Measurements from ENCODE around the gene FAU. TPM values are rescaled to one million over a fixed set of nuclear protein-coding genes. Genes with fewer than 3 reads are reported as not detected.

The FAU gene
- total and polyA plus RNA-seq, 2 of the 13 experiments (the other 11 are each of a cell fraction or from before 2014, with no cell fraction given) = 374 to 869 TPM

- TF ChIP-seq ZNF230 (CRISPR knock-in tag; IDR thresholded peaks at IDR 0.05) = no peak
Observed at GRCh38 chr11:65160643-65161042, 38.7 kb upstream of the FAU start (continued).

GRCh38 chr11:65159012-65159411 lies 37.1 kb upstream of the FAU start:
- FAIRE-seq (no peak), DNase-seq (ENCODE audit: low spot score) (no peak), ATAC-seq (no peak)
- whole genome bisulfite sequencing (ENCODE audit: low lambda C conversion rate) = 59% methylated on average over 5 of the region's 5 CpGs
- H4K20me1 ChIP-seq (ENCODE audit: insufficient read depth, low read length) = no peaks in the 10 kb centered on the region
- H3K27ac ChIP-seq (ENCODE audit: extremely low read length, insufficient read depth, low read length) = no peak overlapping the region
- in situ Hi-C loops (cut with HindIII; ENCODE audit: extremely low pct_ligation_motif_present, low pct_unique_long_range_greater_than_20kb) = no loop called here
- CTCF ChIA-PET (ENCODE audit: low intra/inter-chr PET ratio, low total read pairs) = no interaction called here
- H3K4me1 ChIP-seq (ENCODE audit: insufficient read depth, low read length) = peaks cover 11% of the 10 kb centered on the region
- no peak overlapping the region for H3K9ac ChIP-seq (ENCODE audit: insufficient read depth, low read depth, low read length)
- H3K27me3 ChIP-seq (ENCODE audit: control insufficient read depth in 1 of 2, insufficient read depth in 2 of 2, low read length in 2 of 2) = no peaks in the 10 kb centered on the region
- POLR2A ChIA-PET = no interaction called here
- no peaks in the 10 kb centered on the region for H3K9me3 ChIP-seq (ENCODE audit: low read length)
- no TSS peak for BruUV-seq (replicated peaks)
- H3K36me3 ChIP-seq (replicated peaks in 1 of 2; ENCODE audit: control insufficient read depth in 1 of 2, insufficient read depth in 2 of 2, low read length in 2 of 2) = no peaks in the 10 kb centered on the region
- TF ChIP-seq, protein P1, sequence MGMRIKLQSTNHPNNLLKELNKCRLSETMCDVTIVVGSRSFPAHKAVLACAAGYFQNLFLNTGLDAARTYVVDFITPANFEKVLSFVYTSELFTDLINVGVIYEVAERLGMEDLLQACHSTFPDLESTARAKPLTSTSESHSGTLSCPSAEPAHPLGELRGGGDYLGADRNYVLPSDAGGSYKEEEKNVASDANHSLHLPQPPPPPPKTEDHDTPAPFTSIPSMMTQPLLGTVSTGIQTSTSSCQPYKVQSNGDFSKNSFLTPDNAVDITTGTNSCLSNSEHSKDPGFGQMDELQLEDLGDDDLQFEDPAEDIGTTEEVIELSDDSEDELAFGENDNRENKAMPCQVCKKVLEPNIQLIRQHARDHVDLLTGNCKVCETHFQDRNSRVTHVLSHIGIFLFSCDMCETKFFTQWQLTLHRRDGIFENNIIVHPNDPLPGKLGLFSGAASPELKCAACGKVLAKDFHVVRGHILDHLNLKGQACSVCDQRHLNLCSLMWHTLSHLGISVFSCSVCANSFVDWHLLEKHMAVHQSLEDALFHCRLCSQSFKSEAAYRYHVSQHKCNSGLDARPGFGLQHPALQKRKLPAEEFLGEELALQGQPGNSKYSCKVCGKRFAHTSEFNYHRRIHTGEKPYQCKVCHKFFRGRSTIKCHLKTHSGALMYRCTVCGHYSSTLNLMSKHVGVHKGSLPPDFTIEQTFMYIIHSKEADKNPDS (CRISPR knock-in tag; IDR thresholded peaks at IDR 0.05) = no peak
- no peak overlapping the region for H3K4me3 ChIP-seq (replicated peaks in 1 of 3; ENCODE audit: insufficient read depth in 1 of 3, low read depth in 2 of 3, low read length in 3 of 3)
- no peaks in the 10 kb centered on the region for H3K79me2 ChIP-seq (ENCODE audit: insufficient read depth, low read length)
- intact Hi-C loops (cut with micrococcal nuclease; ENCODE audit: unreplicated experiment) = no loop called here
- no peak overlapping the region for H3K4me2 ChIP-seq (ENCODE audit: low read depth, low read length)
- H2AFZ ChIP-seq (ENCODE audit: low read length) = no peak overlapping the region

GRCh38 chr11:65157336-65157735 lies 35.4 kb upstream of the FAU start:
- H3K4me2 ChIP-seq (ENCODE audit: low read depth, low read length) = no peak overlapping the region
- no peak overlapping the region for H3K27ac ChIP-seq (ENCODE audit: extremely low read length, insufficient read depth, low read length)
- H4K20me1 ChIP-seq (ENCODE audit: insufficient read depth, low read length) = no peaks in the 10 kb centered on the region
- 54% methylated on average over 3 of the region's 3 CpGs for WGBS (ENCODE audit: low lambda C conversion rate)
- POLR2A ChIA-PET = interaction anchor here (1.8 kb wide), 1 partner anchor 22 kb away, joined by 8 read pairs; no protein-coding TSS in a partner anchor
- no peaks in the 10 kb centered on the region for H3K9me3 ChIP-seq (ENCODE audit: low read length)
- no peak overlapping the region for H3K9ac ChIP-seq (ENCODE audit: insufficient read depth, low read depth, low read length)
- H3K4me3 ChIP-seq (replicated peaks in 1 of 3; ENCODE audit: insufficient read depth in 1 of 3, low read depth in 2 of 3, low read length in 3 of 3) = no peak overlapping the region
- H3K27me3 ChIP-seq (ENCODE audit: control insufficient read depth in 1 of 2, insufficient read depth in 2 of 2, low read length in 2 of 2) = no peaks in the 10 kb centered on the region
- no peak overlapping the region for H2AFZ ChIP-seq (ENCODE audit: low read length)
- no peak for FAIRE-seq
- in situ Hi-C loops (cut with HindIII; ENCODE audit: extremely low pct_ligation_motif_present, low pct_unique_long_range_greater_than_20kb) = no loop called here
- H3K4me1 ChIP-seq (ENCODE audit: insufficient read depth, low read length) = peaks cover 13% of the 10 kb centered on the region
- no peak for ATAC-seq
- no peaks in the 10 kb centered on the region for H3K36me3 ChIP-seq (replicated peaks in 1 of 2; ENCODE audit: control insufficient read depth in 1 of 2, insufficient read depth in 2 of 2, low read length in 2 of 2)
- CTCF ChIA-PET (ENCODE audit: low intra/inter-chr PET ratio, low total read pairs) = no interaction called here
- DNase-seq (ENCODE audit: low spot score) = no peak
- TF ChIP-seq ZBTB42 (CRISPR knock-in tag; IDR thresholded peaks at IDR 0.05) (no peak), SP4 (CRISPR knock-in tag; IDR thresholded peaks at IDR 0.05) (no peak)
- BruUV-seq (replicated peaks) = no TSS peak
- intact Hi-C loops (cut with micrococcal nuclease; ENCODE audit: unreplicated experiment) = no loop called here
- H3K79me2 ChIP-seq (ENCODE audit: insufficient read depth, low read length) = no peaks in the 10 kb centered on the region

Measured in HepG2 (cell line).